SK-N-SH treated with all-trans-retinoic acid at 6 μM for 48 hours (cell line): ENCODE data around the gene CHST12.

ENCODE experiments used
- ATAC-seq: fragments of 200-7000 bp; cut with Tn5 transposase; 3 replicates; pipeline ENCODE4 v1.9.1; 2020; ENCODE audit warnings: mild to moderate bottlenecking, moderate library complexity
- ARNTL ChIP-seq: fragments of 450-650 bp; formaldehyde crosslinking; IDR thresholded peaks from 2 replicates; pipeline ENCODE4 v1.5.0; 2020; ENCODE audit warnings: low read depth, mild to moderate bottlenecking, moderate library complexity, borderline replicate concordance
- BACH2 ChIP-seq: fragments of 250-450 bp; sonication (Bioruptor Pico); IDR thresholded peaks from 2 replicates; pipeline ENCODE4 v1.9.0; 2021; ENCODE audit warnings: mild to moderate bottlenecking, borderline replicate concordance
- CREB5 ChIP-seq: fragments of 250-450 bp; sonication (Bioruptor Pico); IDR thresholded peaks from 2 replicates; pipeline ENCODE4 v1.5.1; 2020; ENCODE audit warnings: low read depth, mild to moderate bottlenecking, moderate library complexity
- ISL1 ChIP-seq: fragments of 250-450 bp; sonication (Bioruptor Pico); IDR thresholded peaks from 2 replicates; pipeline ENCODE4 v2.1.2; 2022; ENCODE audit warnings: mild to moderate bottlenecking, moderate library complexity
- OSR1 ChIP-seq: fragments of 250-450 bp; sonication (Bioruptor Pico); IDR thresholded peaks from 2 replicates; pipeline ENCODE4 v1.8.0; 2022; ENCODE audit warnings: moderate library complexity, mild to moderate bottlenecking, inconsistent platforms
- PATZ1 ChIP-seq: fragments of 250-450 bp; sonication (Bioruptor Pico); IDR thresholded peaks from 2 replicates; pipeline ENCODE4 v1.8.0; 2020; ENCODE audit warnings: mild to moderate bottlenecking, moderate library complexity, borderline replicate concordance
- PPARA ChIP-seq: fragments of 250-450 bp; sonication (Bioruptor Pico); IDR thresholded peaks from 2 replicates; pipeline ENCODE4 v1.5.0; 2020; ENCODE audit warnings: mild to moderate bottlenecking, borderline replicate concordance
- RARB ChIP-seq: fragments of 250-450 bp; sonication (Bioruptor Pico); IDR thresholded peaks from 2 replicates; pipeline ENCODE4 v1.8.0; 2021; ENCODE audit warnings: mild to moderate bottlenecking, moderate library complexity
- SNAI2 ChIP-seq: fragments of 250-450 bp; sonication (Bioruptor Pico); IDR thresholded peaks from 2 replicates; pipeline ENCODE4 v1.5.0; 2020; ENCODE audit warnings: mild to moderate bottlenecking, moderate library complexity
- TCF4 ChIP-seq: fragments of 250-450 bp; sonication (Bioruptor Pico); IDR thresholded peaks from 2 replicates; pipeline ENCODE4 v1.8.0; 2021; ENCODE audit warnings: mild to moderate bottlenecking, moderate library complexity, borderline replicate concordance
- TOX ChIP-seq: fragments of 250-450 bp; sonication (Bioruptor Pico); IDR thresholded peaks from 2 replicates; pipeline ENCODE4 v1.8.0; 2021; ENCODE audit warnings: mild to moderate bottlenecking, moderate library complexity, borderline replicate concordance
- TSHZ2 ChIP-seq: fragments of 250-450 bp; sonication (Bioruptor Pico); IDR thresholded peaks from 2 replicates; pipeline ENCODE4 v1.5.0; 2020; ENCODE audit warnings: mild to moderate bottlenecking, moderate library complexity
- ZC3H10 ChIP-seq: fragments of 250-450 bp; sonication (Bioruptor Pico); IDR thresholded peaks from 2 replicates; pipeline ENCODE4 v1.5.1; 2021; ENCODE audit warnings: mild to moderate bottlenecking, moderate library complexity
- ZFP3 ChIP-seq: fragments of 250-450 bp; sonication (Bioruptor Pico); IDR thresholded peaks from 2 replicates; pipeline ENCODE4 v1.5.0; 2020; ENCODE audit warnings: mild to moderate bottlenecking, moderate library complexity
- ZFP30 ChIP-seq: fragments of 450-650 bp; formaldehyde crosslinking; IDR thresholded peaks from 2 replicates; pipeline ENCODE4 v1.5.0; 2022; ENCODE audit warnings: mild to moderate bottlenecking, moderate library complexity
- ZNF565 ChIP-seq: fragments of 450-650 bp; formaldehyde crosslinking; conservative IDR thresholded peaks from 2 replicates; pipeline ENCODE4 v1.5.0; 2020; ENCODE audit warnings: low read depth, mild to moderate bottlenecking, moderate library complexity
- TF ChIP-seq, protein P1 (sequence below): fragments of 250-450 bp; sonication (Bioruptor Pico); IDR thresholded peaks from 2 replicates; pipeline ENCODE4 v1.8.0; 2021; ENCODE audit warnings: low read depth, mild to moderate bottlenecking, moderate library complexity, borderline replicate concordance
- TF ChIP-seq, protein P2 (sequence below): fragments of 250-450 bp; sonication (Bioruptor Pico); IDR thresholded peaks from 2 replicates; pipeline ENCODE4 v1.5.1; 2021; ENCODE audit warnings: mild to moderate bottlenecking, moderate library complexity

Gene CHST12

GRCh38 chr7:2438775-2439174 is 35.4 kb downstream of the CHST12 start (continued):
- no peak for TF ChIP-seq ZC3H10
- TF ChIP-seq ZFP3 (CRISPR knock-in tag) = no peak
- TF ChIP-seq BACH2 = no peak
- TF ChIP-seq PPARA (CRISPR knock-in tag) = no peak

DNA sequence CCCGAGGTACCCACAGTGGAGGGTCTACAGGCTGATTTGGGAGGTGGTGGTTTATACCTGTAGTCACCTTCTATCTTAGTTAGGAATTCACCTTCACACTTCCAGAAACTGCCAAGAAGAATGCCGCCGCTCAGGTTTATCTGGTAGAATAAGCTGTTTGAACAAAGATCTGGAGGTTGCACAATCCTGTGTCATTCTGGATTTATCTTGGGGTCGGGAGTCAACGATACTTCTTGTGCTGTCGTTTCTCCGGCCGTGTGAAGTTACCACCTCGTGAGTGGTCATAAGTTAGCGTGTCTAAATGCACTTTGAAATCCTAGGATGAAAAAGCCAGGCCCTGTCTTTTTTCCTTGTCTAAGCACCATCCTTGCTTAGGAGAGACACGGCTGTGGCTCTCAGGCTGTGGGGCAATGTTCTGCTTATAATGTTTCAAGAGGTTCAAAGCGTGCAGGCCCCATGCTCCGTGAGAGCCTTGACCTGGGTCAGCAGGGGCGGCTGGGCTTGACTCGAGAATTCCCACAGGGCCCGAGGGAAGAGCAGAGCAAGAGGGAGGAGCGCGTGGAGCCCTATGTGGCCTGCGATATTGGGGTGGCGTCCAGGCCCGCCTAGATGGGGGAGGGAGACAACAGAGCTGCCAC is 37.3 kb downstream of the CHST12 start:
- TF ChIP-seq, protein P1, sequence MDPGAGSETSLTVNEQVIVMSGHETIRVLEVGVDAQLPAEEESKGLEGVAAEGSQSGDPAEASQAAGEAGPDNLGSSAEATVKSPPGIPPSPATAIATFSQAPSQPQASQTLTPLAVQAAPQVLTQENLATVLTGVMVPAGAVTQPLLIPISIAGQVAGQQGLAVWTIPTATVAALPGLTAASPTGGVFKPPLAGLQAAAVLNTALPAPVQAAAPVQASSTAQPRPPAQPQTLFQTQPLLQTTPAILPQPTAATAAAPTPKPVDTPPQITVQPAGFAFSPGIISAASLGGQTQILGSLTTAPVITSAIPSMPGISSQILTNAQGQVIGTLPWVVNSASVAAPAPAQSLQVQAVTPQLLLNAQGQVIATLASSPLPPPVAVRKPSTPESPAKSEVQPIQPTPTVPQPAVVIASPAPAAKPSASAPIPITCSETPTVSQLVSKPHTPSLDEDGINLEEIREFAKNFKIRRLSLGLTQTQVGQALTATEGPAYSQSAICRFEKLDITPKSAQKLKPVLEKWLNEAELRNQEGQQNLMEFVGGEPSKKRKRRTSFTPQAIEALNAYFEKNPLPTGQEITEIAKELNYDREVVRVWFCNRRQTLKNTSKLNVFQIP (CRISPR knock-in tag) = no peak
- TF ChIP-seq TOX = no peak
- TF ChIP-seq TSHZ2 (CRISPR knock-in tag) = no peak
- no peak for TF ChIP-seq ARNTL
- TF ChIP-seq ZFP30 (CRISPR knock-in tag) = no peak
- TF ChIP-seq ZC3H10 = no peak
- no peak for TF ChIP-seq RARB (CRISPR knock-in tag)
- TF ChIP-seq SNAI2 (CRISPR knock-in tag) = no peak
- TF ChIP-seq TCF4 (CRISPR knock-in tag) = no peak
- no peak for TF ChIP-seq PATZ1 (CRISPR knock-in tag)
- TF ChIP-seq BACH2 = no peak
- no peak for TF ChIP-seq CREB5 (CRISPR knock-in tag)
- no peak for TF ChIP-seq OSR1 (CRISPR knock-in tag)
- no peak for TF ChIP-seq ZNF565 (CRISPR knock-in tag)
- TF ChIP-seq, protein P2, sequence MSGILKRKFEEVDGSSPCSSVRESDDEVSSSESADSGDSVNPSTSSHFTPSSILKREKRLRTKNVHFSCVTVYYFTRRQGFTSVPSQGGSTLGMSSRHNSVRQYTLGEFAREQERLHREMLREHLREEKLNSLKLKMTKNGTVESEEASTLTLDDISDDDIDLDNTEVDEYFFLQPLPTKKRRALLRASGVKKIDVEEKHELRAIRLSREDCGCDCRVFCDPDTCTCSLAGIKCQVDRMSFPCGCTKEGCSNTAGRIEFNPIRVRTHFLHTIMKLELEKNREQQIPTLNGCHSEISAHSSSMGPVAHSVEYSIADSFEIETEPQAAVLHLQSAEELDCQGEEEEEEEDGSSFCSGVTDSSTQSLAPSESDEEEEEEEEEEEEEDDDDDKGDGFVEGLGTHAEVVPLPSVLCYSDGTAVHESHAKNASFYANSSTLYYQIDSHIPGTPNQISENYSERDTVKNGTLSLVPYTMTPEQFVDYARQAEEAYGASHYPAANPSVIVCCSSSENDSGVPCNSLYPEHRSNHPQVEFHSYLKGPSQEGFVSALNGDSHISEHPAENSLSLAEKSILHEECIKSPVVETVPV = no peak
- TF ChIP-seq ISL1 (CRISPR knock-in tag) = no peak
- TF ChIP-seq, all 23 proteins: peak for 0
- no peak for ATAC-seq

DNA sequence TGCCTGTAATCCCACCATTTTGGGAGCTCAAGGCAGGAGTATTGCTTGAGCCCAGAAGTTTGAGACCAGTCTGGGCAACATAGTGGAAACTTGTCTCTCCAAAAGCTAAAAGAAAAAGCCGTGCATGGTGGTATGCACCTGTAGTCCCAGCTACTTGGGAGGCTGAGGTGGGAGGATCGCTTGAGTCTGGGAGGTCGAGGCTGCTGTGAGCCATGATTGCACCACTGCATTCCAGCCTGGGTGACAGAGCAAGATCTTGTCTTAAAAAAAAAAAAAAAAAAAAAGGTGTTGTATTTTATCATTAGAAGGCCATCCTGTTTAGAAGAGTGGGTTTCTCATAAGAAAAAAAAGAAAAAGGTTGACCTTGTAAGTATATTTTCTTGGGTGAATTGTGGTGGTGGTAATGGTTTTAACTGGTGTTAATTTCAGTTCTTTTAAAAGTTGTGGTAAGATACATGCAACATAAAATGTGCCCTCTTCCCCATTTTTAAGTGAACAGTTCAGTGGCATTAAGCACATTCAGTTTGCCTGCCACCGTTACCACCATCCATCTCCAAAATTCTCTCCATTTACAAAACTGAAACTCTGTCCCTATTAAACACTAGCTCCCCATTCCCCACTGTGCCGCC is 38.1 kb downstream of the CHST12 start:
- ATAC-seq = no peak
- no peak for TF ChIP-seq ARNTL
- TF ChIP-seq, protein P2 = no peak
- no peak for TF ChIP-seq TOX
